Colon (tissue), 2 donors: ENCODE data around the gene LECT2.

ENCODE experiments used
- FAIRE-seq: peaks from 2 replicates; lab custom pipeline; 2012; peaks lifted over from hg19 to GRCh38; lab: Jason Lieb, UNC
- donor health status: control.
- donor health status: control.

LECT2 gene

DNA sequence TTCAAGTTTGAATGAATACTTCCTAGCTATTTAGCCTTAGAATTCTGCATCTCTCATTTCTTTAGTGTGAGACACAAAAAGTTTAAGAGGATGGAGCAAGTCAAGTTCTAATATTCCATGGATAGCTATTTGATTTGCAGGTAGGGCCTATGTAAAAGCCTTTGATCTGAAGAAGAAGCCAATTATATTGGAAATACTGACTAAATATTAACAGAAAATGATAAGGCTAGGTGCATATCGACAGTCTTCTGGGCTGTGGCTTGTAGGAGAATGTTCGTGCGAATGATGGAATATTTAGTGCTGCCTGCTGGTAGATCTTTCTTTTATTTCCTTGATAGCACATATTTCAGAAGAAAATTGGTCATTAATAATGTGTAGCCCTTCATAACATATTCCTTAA is at the start of gene LECT2:
LECT2 (minus strand) TSS at position 85 of the 400 bp plus-strand sequence. CDS start 150 bp downstream, outside the sequence.
- no peak for FAIRE-seq

DNA sequence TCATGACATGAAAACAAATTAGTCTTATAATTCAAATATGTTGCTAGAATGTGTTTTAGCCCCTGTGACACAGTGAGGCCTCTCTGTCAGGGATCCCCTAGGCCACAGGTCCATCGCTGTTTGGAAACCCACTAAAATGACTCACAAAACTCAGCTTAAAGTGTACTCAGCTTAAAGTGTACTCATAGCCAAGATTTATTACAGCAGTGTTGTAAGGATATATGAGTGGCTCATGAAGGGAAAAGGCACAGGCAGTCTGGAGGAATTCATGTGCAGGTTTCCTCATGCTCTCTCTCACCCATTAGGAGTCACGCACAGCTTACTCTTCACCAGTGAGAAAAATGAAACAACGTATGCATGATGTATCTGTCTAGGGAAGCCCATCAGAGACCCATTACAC is 49.7 kb upstream of the LECT2 start:
- FAIRE-seq = no peak

DNA sequence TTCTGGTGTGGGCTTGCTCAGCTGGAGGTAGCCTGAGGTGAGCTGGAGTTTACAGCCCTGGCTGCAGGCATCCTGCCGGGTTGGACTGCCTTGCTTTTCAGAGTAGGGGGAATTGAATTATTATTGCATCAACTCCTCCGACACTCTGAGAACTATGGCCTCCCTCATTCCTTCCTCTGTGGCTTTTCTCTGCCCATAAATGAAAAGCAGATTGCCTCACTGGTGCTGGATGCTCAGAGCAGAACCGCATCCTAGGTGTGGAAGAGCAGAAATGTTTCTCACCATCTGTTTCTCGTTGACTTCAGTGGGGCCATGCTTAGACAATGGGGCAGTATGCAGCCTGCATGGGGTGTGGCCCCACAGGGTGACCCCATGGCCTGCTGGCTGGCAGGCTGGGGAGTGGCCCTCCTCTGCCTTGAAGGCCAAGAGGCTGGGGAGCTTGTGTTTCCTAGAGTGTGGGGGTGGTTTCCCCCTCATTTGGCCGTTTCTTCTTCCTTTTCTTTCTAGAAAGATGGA is 46.7 kb upstream of the LECT2 start:
- FAIRE-seq = no peak

DNA sequence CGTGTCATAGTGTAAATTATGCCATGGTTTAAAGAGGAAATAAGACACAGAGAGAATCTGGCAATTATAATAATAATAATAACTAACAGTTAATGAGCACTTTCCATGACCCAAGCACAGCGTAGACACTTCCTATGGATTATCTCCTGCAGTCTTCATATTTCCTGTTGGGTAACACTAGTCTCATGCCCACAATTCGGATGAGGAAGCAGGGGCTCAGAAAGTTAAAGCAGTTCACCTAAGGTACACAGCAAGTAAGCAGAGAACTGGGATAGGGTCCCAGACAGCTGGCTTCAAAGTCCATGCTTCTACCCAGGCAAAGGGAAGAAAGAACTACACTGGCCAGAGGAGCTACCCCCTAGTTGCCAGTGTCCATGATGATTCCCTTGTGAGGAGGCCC is 46.1 kb upstream of the LECT2 start:
- FAIRE-seq = no peak

DNA sequence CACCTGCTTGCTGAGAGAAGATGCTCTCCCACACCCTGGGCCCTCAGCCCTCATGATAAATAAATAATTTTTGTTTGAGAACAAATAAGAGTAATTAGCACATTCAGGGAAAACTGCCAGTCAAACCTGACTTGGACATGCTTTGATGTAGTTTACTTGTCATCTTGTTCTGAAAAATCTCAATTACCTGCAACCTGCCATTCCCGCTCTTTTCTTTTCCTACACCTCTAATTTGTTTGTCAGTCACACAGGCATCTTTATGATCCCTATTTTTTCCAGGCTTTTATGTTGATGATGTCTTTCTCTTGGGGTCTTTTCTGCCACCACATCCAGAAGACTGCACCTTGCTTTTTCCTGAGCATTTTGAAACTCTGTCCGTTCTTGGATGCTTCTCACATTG is 45.4 kb upstream of the LECT2 start:
- no peak for FAIRE-seq

DNA sequence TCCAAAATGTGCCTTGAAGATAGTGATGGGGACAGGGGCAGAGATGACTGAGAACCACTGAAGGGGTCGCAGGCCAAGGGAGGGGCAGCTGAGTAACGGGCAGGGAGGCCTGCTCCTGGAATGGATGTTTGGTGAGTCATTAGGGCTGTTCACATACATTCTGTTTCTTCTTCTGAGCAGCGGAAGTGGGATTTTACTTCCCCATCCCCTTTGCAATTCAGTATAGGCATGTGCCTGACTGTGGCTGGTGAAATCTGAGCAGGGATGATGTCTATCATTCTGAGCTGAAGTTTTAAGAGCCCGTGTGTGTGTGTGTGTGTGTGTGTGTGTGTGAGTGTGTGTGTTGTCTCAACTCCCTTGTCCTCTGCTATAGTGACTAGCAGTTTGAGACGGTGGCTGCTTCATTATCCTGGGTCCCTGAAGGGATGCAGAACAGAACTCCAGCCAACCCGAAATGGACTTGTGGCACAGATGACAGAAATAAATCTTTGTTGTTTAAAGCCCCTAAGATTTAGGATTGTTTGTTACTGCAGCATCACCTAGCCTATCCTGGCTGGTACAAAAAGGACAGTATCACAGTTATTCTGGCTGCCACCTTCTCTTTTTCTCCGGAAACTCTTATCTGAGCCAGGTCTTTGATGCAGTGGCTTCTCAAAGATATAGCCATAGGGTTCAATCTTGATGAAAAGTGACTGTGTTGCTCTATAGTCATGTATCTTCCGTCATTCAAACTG is 44.8 kb upstream of the LECT2 start:
- FAIRE-seq = no peak

DNA sequence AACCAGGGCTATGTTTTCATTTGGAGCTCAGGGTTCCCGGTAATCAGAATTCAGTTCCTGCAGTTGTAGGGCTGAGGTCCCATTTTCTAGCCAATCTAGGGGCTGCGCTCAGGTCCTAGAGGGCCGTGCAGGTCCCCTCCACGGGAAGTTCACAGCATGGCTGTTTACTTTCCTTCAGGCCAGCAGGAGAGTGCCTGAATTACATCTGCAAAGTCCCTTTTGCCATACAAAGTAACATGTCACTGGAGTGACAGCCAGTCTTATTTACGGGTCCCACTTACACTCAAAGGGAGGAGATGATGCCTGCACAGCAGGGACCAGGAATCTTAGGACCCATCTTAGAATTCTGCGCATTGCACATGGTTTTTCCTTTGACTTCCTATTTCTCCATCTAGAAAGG is 44.1 kb upstream of the LECT2 start:
- FAIRE-seq = no peak

DNA sequence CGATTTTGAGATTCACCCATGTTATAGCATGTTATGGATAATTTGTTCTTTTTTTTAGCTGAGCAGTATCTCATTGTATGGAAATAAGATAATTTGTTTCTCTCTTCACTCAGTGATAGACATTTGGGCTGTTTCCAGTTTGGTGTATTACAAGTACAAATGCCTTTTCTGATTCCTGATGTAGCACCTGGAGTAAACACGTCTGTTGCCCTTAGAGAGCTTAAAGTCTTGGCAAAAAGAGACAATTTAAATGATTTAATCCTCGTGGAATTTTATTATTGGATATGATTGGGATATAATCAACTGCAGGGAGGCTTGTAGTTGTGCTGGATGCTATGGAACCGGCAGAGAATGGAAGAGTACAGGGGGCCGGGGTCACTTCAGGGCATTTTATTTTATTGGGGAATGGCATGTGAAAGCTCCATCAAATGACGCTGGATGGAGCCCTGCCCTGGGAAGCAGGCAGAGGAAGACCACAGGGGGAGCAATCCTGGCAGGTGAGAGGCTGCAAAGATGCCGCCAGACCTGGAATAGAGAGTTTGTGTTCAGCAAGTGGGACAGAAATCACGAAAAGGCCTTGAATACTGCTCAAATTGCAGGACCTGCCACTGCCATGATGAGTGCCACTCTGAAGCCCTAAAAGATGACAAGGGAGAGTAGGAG is 43.0 kb upstream of the LECT2 start:
- FAIRE-seq = no peak

DNA sequence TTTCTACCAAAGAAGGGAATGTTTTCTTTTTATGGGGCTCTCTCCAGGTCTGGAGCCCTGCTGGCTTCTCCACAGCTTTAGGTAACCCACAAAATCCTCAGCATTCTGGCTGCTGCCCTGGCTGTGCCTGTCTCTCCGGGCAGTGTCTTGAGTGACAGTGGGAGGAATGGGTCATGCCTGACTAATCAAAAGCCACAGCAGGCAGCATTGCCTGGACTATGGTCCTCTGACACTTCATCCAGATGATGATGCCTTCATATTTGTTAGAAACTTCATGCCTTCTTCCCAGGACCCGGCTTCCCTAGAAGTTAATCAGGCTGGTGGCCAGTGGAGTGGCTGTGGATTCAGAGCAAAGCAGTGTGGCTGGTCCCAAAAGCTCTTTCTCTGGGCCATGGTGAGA is 41.8 kb upstream of the LECT2 start:
- FAIRE-seq = no peak

DNA sequence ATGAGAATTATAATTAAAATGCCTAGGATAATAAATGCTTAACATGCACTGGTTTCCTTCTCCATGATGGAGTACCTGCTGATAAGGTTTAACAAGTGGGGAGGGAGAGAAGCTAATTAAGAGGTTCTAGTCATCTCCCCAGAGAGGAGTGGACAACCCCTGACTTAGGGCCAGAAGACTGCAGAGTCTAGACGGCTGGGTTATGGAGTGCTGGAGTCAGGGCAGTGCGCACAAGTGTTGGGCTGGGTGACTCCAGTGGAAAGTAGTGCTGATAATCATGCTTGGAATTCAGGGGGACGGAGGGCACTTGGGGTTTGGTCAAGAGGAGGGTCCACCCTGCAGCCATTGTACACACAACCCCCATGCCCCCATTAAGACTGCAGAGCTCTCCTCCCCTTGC is 41.2 kb upstream of the LECT2 start:
- FAIRE-seq = no peak

DNA sequence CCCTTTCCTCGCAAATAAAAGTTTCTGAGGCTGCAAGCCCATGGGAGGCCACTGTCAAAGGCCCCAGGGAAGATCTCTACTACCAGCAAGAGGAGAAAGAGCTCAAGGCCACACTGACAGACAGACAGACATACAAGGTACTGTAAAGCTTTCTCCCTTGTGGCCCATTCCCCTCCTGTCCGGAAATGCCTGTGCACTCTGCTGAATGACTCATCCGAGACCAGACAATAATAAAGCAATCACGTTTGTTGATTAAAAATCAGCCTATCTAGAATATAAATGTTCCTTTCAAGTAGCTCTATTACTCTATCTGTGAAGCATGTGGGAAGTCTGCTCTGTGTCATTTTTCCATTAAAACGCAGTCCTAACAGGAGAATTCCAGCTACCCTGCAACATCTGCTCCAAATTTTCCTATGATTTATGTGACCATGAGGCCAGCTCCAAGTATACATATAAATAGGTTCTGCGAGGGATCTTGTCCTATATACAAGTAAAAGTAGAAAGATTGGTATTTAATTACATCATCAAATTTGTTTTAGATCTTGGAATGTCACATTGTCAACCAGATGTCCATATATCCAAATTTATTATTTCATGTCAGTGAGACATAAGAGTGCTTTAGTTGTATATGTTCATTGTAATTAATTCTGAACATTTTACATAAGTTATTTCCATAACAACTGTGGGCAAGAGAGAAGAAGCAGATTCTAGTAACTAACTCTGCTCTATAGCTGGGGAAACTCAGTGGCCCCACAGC is 39.3 kb upstream of the LECT2 start:
- no peak for FAIRE-seq

DNA sequence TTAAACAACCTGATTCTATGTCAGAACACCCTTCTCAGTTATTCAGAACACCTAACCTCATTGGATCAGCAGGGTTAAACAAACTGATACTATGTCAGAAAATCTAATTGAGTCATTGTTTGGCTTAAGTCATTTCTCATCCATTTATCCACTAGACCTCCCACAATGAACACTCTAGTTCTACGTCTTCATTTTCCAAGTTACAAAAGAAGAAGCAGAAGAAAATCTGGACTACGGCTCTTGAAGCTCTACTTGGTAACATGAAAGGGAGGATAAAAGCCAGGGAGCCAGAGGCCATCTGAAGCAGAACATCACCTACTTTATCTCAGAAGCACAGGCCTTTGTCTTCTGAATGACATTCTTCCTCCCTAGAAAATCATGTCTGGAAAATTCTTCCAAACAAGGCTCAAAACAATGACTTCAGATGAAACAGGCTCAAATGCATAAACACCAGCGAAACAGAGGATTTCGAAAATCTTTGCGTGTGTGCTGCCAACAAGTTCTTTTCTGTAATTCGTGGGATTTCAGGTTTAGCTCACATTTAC is 38.6 kb upstream of the LECT2 start:
- no peak for FAIRE-seq

DNA sequence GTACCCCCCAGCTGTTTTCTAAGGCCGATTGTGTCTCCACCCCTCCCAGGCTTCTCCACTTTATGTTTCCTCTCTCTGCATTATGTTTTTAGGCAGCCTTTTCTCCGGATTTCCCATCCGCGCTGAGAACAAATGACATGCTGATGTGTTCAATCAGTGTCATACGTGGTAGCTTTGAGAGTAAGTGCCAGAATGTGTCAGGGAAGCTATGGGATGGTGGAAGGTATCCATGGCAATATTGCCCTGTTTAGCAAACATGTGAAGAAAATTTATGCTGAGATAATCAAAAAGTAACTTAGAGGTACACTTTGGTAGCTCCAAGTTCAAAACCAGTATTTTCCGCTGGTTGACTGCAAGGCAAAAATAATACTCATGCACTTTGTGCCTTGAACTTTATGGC is 36.6 kb upstream of the LECT2 start:
- no peak for FAIRE-seq

DNA sequence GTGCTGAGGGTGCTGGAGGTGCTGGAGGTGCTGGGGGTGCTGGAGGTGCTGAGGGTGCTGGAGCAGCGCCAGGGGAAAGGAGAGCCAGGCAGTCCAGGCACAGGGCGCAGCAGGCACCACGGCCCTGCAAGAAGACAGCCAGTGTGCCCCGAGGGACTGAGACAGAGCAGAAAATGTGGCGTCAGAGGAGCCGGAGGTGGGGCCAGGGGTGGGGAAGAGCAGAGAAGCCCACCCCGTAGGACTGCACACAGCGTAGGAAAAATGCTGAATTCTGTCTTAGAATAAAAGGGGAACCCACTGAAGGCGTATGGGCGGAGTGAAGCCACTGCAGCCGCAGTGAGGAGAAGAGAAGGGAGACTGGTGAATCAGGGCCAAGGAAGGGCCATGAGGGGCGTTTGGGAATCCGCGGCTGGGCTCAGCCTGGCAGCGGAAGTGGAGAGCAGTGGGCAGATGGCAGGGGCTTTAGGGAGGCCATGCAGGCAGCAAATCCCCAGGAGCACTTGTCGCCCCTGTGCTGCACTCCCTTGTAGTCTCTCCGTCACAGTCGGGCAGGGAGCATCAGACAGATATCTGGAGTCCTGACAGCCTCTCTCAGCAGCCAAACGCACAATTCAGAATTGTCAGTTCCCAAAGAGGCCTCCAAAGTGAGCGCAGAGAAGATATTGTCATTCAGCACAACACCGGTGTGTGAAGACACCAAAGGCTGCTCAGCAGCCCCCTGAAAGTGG is 35.9 kb upstream of the LECT2 start:
- no peak for FAIRE-seq

DNA sequence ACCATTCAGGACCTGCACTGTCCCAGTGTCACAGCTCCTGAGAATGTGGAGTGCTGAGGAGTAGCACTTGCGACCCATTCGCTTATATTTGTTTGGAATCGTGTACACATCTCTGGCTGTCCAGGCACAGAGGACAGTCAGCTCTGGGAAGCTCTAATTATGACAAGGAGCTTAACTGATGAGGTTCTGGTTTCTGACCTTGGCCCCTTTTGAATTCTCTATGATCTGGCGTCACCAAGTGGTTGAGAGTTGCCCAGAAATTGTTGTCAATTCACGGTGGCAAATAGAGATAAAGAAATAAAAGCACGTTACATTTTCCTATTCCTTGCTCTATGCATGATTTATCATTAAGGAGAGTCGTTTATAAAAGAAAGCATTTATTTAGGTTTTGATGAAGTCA is 34.9 kb upstream of the LECT2 start:
- no peak for FAIRE-seq

DNA sequence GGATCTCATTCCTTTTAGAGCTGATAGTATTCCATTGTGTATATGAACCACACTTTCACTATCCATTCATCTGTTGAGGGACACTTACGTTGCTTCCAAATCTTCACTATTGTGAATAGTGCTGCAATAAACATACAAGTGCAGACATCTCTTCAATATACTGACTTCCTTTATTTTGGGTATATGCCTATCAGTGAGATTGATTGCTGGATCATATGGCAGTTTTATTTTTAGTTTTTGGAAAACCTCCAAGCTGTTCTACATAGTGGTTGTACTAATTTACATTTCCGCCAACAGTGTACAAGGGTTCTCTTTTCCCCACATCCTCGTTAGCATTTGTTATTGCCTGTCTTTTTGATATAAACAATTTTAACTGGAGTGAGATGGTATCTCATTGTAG is 33.8 kb upstream of the LECT2 start:
- no peak for FAIRE-seq

DNA sequence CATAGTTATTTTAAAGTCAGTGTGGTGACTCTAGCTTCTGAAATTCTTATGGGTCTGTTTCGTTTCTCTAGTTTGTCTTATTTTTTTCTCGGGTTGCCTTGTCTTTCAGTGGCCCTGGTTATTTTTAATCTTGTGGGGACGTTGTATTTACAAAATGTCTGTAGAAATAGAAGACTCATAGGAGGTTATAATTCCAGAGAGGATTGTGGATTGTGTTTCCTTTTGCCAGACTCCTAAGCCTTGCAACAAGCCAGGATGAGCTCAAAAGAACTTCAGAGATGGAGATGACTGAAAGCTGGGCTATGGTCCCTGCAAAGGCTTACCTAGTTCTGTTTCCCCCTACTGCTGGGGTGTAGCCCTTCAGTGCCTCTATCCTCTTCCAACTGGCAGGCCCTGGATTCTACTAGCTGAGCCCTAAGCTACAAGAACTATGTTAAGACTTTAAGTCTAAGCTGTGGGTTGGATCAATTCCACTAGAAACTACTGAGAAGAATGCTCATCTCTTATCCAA is 32.2 kb upstream of the LECT2 start:
- FAIRE-seq = no peak

DNA sequence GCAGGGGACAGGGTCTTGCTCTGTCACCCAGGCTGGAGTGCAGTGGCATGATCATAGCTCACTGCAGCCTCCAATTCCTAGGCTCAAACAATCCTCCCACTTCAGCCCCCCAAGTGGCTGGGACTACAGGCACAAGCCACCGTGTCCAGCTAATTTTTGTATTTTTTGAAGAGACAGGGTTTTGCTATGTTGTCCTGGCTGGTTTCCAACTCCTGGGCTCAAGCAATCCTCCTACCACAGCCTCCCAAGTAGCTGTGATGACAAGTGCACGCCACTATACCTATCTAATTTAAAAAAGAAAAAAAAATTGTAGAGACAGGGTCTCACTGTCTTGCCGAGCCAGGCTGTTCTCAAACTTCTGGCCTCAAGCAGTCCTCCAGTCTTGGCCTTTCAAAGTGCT is 31.6 kb upstream of the LECT2 start:
- FAIRE-seq = no peak

DNA sequence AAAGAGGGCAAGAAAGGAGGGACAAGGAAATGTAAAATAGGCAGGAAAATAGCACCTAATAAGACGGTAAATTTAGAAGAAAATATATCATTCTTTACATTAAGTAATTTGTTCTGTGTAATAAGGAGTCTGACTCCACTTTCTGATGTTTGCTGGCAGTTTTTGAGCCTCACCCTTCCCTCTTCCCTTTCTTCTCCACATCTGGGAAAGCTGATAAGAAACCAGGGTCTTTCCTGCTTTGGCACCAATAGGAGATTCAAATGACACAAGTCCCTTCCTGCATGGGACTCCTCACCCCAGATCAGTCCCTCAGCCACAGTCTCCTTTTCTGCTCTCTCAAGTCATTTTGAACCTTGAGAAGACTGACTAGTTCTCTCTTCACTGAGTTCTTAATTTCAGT is 31.2 kb upstream of the LECT2 start:
- no peak for FAIRE-seq

DNA sequence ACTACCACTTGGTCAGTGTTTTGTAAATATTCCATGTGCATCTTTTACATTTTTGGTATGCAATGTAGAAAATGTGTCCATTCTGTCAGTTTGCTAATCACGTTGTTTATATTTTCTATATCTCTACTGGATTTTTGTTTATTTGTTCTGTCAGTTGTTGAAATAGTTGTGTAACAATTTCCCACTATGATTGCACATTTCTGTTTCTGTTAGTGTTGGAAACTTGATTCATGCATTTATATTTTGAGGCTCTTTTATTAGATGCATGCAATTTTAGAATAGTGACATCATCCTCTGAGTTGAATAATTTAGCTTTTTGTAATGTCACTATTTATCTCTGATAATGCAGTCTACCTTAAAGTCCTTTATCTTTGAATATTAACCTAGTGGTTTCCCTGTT is 25.8 kb upstream of the LECT2 start:
- FAIRE-seq = no peak

DNA sequence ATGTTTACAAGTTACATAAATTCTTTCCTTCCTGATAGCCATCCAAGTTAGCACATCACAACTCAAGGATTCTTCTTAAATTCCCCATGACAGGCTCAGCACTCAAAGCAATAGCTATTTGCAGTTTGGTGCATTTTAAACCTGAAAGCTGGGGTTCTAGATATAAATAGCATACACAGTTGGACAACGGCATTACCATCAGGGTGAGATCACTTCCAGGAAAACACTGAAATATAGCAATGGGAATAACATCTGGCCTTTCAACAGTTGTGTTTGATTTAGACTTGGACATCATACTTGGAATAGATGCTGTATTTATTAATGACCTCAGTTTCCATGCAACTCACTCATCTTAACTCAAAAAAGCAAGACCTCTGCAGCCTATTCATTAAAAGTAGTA is 24.7 kb upstream of the LECT2 start:
- no peak for FAIRE-seq

DNA sequence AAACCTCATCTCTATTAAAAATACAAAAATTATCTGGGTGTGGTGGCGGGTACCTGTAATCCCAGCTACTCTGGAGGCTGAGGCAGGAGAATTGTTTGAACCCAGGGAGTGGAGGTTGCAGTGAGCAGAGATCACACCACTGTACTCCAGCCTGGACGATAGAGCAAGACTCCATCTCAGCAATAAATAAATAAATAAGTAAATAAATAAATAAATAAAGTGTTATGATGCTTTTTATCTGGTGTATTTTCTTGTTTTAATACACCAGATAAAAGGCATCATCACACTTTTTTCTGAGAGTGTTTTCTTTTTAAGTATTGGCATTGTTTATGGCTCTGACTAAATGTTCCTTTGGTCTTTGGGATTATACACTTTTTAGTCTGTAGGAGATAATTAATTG is 24.2 kb upstream of the LECT2 start:
- no peak for FAIRE-seq
